HG03175 (cell line): ENCODE results near the gene FBRSL1.

Experiments
- ATAC-seq: cut with Tn5 transposase; IDR thresholded peaks from one replicate; pipeline ENCODE4 v1.9.1; 2021; ENCODE audit warnings: mild to moderate bottlenecking, moderate library complexity; ENCODE audit not compliant: unreplicated experiment

The FBRSL1 gene

GRCh38 chr12:132482771-132483170, 7.2 kb upstream of the FBRSL1 start:
- no peak for ATAC-seq

- ATAC-seq = no peak
These were observed 6.7 kb upstream of the FBRSL1 start for GRCh38 chr12:132483208-132483607.

GRCh38 chr12:132483612-132484011, 6.3 kb upstream of the FBRSL1 start:
- ATAC-seq = no peak

GRCh38 chr12:132484183-132484890, 5.6 kb upstream of the FBRSL1 start:
- no peak for ATAC-seq

- no peak for ATAC-seq
These were observed 5.0 kb upstream of the FBRSL1 start for GRCh38 chr12:132484891-132485441.

GRCh38 chr12:132485619-132486018, 4.3 kb upstream of the FBRSL1 start:
- no peak for ATAC-seq

GRCh38 chr12:132486168-132486567, 3.8 kb upstream of the FBRSL1 start:
- no peak for ATAC-seq

GRCh38 chr12:132486576-132486975, 3.4 kb upstream of the FBRSL1 start:
- ATAC-seq = no peak

GRCh38 chr12:132487311-132487741, 2.6 kb upstream of the FBRSL1 start:
- ATAC-seq = no peak

- no peak for ATAC-seq
These were observed 1.5 kb upstream of the FBRSL1 start for GRCh38 chr12:132488127-132489077.

GRCh38 chr12:132489078-132489601, 811 bp upstream of the FBRSL1 start:
- ATAC-seq = peak; percentile 19

- ATAC-seq = peak; percentile 13
These were observed 629 bp downstream of the FBRSL1 start for GRCh38 chr12:132490422-132491137.

- ATAC-seq = no peak
These were observed 1.2 kb downstream of the FBRSL1 start for GRCh38 chr12:132491138-132491663.

GRCh38 chr12:132491761-132492378, 1.9 kb downstream of the FBRSL1 start:
- ATAC-seq = no peak

- ATAC-seq = peak; percentile 21
These were observed 2.6 kb downstream of the FBRSL1 start for GRCh38 chr12:132492522-132492921.

- ATAC-seq = no peak
These were observed 3.0 kb downstream of the FBRSL1 start for GRCh38 chr12:132492951-132493350.

- no peak for ATAC-seq
These were observed 3.7 kb downstream of the FBRSL1 start for GRCh38 chr12:132493482-132494178.

GRCh38 chr12:132494294-132495164, 4.6 kb downstream of the FBRSL1 start:
- ATAC-seq = no peak
